D721Med (cell line): ENCODE measurements around the gene NCAM2.

Source experiments
- DNase-seq: peaks from one replicate; pipeline ENCODE4 v3.0.0; 2011; ENCODE audit warnings: low spot score; ENCODE audit not compliant: insufficient read length
- FAIRE-seq: peaks from 2 replicates; lab custom pipeline; 2011; peaks lifted over from hg19 to GRCh38; lab: Jason Lieb, UNC
- TF ChIP-seq, protein P1 (sequence below): IDR thresholded peaks from 2 replicates; pipeline ENCODE4 v1.5.1; 2012; ENCODE audit warnings: mild to moderate bottlenecking, control low read depth; ENCODE audit not compliant: insufficient read depth; ENCODE audit errors: missing control alignments

Gene NCAM2

DNA sequence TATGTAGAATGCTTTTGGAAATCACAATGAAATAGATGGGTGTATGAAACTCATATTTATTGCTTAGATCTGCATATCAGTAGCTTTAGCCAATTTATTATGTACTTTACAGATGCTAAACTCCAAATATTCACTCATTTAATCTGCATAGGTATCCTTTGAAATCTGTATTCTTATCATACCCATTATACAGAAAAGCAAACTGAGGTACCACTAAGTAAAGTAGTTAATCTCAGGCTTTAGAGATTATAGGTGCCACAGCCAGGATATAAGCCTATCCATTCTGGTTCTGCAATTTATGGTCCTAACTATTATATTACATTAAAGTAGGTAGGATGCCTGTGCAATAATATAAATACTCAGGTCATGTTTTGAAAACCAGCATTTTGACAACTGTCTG is 369.4 kb downstream of the NCAM2 start:
- FAIRE-seq (no peak), DNase-seq (no peak)
- TF ChIP-seq, protein P1, sequence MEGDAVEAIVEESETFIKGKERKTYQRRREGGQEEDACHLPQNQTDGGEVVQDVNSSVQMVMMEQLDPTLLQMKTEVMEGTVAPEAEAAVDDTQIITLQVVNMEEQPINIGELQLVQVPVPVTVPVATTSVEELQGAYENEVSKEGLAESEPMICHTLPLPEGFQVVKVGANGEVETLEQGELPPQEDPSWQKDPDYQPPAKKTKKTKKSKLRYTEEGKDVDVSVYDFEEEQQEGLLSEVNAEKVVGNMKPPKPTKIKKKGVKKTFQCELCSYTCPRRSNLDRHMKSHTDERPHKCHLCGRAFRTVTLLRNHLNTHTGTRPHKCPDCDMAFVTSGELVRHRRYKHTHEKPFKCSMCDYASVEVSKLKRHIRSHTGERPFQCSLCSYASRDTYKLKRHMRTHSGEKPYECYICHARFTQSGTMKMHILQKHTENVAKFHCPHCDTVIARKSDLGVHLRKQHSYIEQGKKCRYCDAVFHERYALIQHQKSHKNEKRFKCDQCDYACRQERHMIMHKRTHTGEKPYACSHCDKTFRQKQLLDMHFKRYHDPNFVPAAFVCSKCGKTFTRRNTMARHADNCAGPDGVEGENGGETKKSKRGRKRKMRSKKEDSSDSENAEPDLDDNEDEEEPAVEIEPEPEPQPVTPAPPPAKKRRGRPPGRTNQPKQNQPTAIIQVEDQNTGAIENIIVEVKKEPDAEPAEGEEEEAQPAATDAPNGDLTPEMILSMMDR, result no peak

DNA sequence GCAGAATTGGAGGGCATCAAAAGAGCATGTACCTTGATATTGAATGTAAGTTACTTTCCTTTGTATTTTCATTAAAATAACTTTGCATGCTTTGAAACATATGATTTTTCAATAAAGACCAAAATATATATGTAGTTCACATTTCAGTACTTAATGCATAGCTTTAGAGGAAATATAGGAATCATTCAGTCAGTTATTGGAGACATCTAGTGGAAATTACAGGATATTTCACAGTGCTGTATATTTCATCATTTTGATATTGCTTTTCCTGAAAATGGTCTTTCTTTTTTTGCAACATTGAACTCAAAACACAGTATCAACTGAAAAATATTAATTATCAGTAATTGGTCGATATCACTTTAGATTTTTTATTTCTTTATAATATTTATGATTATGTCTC is 375.8 kb downstream of the NCAM2 start:
- no peak for FAIRE-seq
- DNase-seq, result no peak
- TF ChIP-seq, protein P1, result peak; percentile 46

DNA sequence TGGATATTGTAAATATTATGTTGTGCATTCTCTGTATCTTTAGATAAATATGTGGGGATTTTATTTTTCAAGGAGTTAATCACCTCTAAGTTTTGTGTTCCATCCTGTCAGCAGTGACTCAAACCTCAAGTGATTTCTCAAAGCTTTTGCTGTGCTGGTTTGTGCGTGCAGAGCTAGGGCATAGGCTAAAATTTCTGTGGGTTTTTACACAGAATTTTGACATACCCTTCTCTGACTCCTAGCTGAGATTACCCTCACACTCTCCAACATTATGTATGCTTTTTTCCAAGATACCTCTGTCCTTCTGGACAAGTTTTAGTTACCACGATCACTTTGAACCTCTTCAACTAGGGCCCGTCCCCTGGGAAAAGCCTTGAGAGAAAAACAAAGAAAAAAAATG is 384.9 kb downstream of the NCAM2 start:
- DNase-seq (no peak), FAIRE-seq (no peak)
- TF ChIP-seq, protein P1, result no peak

DNA sequence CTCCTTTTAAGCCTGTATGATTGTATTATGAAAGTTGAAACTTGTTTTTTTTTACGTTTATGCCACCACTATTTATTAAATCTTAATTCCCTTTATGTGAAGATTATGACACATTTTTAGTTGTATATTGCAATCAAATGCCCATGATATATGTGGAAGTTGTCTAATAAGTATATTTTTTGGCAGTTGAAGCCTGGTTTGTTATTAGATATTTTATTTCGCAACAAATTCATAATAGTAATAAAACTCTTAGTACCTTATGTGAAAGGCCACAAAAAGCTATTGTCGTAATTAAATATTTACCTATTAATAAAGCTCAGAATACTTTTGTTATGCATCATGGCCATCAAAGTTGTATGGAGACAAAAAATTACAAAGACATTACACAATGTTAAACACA is 386.8 kb downstream of the NCAM2 start:
- FAIRE-seq (no peak), DNase-seq (no peak)
- TF ChIP-seq, protein P1, result no peak

DNA sequence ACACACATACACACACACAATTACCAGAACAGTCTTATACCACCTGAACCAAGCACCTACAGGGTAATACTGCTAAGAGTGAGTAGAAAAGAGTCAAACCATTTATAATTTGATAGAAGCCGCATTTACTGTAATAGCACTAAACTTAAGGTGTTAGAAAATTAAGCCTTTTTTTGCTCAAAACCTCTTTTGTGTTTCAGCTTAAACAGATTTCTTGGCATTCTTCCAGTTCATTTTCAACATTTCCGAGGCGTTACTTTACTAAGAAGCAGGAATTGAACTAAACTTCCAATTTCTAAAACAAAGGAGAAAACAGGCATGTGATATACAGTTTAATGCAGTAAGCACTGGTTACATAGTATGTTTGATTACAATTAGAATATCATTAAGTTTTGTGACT is 387.2 kb downstream of the NCAM2 start:
- TF ChIP-seq, protein P1, result no peak
- FAIRE-seq (no peak), DNase-seq (no peak)

DNA sequence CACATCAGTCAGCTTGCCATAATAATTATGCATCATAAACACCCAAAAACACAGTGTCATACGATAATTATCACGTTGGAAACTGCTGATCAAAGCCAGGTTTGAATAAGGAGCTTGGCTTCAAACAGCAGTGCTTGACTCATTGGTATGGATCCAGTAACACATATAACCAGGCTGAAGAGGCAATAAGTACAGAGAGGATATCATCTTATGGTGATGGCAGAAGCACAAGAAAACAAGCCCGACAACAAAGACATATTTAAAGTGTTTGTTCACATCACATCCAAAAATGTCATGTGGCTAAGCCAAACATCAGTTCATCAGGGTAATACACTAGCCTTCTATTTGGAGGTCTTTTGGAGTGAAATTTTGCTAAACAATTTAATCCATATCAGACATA is 389.7 kb downstream of the NCAM2 start:
- TF ChIP-seq, protein P1, result no peak
- no peak for FAIRE-seq
- no peak for DNase-seq

DNA sequence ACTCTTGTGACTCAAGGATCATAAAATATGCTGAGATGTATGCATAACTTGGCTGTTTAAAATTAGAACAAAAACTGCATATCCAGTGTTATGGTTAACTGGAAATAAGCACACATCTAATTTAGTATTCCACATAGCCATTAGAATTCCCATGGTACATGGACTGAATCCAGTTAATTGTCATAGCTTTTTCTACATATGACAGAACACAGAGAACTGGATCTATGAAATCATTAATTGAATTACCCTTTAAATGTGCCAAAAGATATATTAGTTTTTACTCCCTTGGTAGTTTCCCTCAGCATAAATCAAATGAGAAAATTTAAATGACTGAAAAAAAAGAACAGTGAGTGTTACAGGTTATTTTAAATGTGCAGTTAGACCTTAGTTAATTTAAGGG is 395.9 kb downstream of the NCAM2 start:
- DNase-seq (no peak), FAIRE-seq (no peak)
- TF ChIP-seq, protein P1, result no peak
